HG02763 (cell line): Measurements from ENCODE around the gene EXOSC9.
A peak's percentile ranks its signal among the peaks of the same experiment; 100 is the strongest.
"Not testable (repeated sequence)": the region's sequence is repeated elsewhere in the genome, so short reads cannot be mapped to it uniquely, and the experiment has no call there.

Experiments
- ATAC-seq: cut with Tn5 transposase; IDR thresholded peaks from one replicate; pipeline ENCODE4 v1.9.1; 2021; ENCODE audit warnings: mild to moderate bottlenecking, moderate library complexity; ENCODE audit not compliant: unreplicated experiment

The EXOSC9 gene, protein sequence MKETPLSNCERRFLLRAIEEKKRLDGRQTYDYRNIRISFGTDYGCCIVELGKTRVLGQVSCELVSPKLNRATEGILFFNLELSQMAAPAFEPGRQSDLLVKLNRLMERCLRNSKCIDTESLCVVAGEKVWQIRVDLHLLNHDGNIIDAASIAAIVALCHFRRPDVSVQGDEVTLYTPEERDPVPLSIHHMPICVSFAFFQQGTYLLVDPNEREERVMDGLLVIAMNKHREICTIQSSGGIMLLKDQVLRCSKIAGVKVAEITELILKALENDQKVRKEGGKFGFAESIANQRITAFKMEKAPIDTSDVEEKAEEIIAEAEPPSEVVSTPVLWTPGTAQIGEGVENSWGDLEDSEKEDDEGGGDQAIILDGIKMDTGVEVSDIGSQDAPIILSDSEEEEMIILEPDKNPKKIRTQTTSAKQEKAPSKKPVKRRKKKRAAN

GRCh38 chr4:121800961-121801714, at the start of gene EXOSC9:
TSS of gene EXOSC9 (plus strand) at chr4:121801323. CDS start at chr4:121801425, 102 bp downstream.
- ATAC-seq: peak; percentile 77

DNA sequence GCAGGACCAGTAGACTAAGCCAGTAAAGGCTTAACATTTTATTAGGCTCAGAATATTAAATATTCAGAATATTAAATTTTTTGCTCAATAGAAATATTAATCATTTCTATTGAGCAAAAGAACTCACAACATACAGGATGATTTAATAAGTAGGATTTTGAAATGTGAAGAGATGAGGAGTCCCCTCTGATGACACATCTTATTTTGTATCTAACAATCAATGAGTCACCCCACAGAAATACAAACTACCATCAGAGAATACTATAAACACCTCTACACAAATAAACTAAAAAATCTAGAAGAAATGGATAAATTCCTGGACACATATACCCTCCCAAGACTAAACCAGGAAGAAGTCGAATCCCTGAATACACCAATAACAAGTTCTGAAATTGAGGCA, 49.0 kb upstream of the EXOSC9 start:
- not testable (repeated sequence) for ATAC-seq

DNA sequence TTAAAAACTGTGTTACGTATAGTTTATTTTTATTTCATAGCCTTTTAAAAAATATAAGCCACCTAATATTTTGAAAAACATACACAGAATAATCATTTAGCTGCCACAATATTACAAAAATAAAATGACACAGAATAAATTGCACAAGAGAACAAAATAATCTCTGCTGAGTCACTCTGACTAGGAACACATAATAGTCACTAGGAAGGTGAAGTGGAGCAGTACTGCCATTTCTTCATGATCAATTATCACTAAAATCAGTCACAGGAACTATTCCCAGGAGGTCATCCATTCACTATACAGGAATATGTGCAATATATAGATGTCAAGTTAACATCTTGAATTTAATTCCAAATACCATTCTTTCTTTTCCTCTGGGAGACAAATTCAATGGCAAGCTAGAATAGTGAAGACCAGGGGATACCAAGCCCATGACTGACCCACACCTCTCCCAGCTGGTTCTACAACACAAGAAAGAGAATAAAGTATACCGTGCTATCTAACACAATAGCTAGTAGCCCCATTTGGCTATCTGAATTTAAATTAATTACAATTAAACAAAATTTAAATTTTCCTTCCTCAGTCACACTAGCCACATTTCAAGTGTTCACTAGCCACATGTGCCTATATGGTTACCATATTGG, 42.1 kb upstream of the EXOSC9 start:
- ATAC-seq: no peak

DNA sequence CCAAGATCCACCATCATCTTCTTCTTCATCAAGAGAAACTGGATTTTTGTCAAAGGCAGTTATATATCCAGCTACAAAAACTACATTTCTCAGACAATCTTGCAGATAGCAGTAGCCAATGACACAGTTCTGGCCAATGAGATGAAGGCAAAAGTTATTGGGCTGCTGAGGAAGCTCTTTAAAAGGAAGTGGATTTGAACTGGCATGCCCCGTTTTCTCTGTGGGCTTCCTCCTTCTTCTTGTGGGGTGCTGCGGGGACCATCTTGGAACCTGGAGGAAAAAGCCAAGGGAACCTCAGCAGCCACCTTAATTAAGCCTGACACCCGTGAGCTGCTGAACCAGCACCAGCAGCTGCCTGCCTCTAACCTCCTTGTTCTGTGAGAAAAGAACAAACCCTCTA, 40.9 kb upstream of the EXOSC9 start:
- no peak for ATAC-seq

DNA sequence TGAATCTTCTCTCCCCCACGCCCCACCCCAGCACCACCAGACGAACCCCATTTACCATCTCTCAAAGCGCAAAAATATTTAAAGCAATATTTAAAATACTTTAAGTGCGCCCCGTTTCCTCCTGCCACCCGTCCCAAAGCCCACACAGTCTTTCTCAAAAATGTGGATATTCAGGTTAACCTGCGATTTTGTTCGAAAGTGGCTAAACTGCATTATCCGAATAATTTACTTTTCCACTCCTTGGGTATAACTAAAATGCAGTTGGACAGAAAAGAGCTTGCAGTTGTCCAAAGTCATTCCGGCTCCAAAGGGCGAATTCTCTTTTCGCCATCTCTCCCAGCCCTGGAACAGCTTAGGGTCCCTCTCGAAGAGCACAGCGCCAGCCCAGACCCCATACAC, 36.8 kb upstream of the EXOSC9 start:
- ATAC-seq: no peak

DNA sequence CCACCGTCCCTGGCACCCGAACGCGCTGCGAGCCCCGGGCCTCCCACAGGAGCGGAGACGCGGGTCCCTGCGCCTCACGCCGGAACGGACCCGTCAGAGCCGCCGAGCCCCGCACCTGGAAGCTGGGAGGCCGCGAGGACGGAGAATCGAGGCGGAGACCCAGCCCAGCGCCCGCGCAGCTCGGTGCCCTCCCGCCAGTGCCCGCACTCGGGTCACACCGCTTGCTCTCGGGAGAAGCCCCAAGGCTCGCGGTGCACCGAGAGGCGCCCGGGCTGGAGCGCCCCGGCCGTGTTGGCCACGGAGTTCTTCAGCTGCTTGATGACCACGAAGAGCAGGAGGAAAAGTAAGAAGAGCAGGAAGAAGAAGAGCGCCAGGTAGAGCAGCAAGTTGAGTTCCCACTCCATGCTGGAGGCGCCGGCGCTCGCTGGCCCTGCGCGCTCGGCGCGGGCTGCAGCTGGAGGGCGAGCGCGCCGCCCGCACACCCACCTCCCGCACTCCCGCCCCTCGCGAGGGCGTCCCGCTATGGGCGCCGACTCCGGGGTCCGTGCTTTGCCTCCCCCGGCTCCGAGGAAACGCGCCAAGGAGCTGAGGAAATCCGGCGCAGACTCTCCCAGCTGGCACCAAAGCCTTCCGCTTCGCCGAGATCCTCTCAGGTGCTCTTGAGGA, 36.3 kb upstream of the EXOSC9 start, which contains the start of gene SMIM43:
Gene SMIM43, minus strand, starts transcription at position 463 of the 666 bp plus-strand sequence. Its CDS starts 59 bp downstream, at position 404.
- ATAC-seq: no peak

DNA sequence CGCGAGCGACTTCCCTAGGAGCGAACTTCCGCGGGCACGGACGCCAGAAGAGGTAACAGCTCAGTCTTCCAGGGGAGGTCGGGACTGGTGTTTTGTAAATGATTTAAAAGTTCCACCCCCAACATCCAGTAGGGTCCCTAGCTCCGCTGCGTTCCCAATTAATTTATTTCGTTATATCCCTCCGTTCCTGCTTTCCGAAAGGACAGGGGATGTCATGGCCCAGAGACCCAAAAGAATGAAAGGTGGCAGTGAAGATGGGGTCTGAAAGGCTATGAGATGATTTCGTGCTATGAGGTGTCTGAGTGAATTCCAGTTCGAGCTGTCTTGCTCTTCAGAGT, 35.8 kb upstream of the EXOSC9 start:
- ATAC-seq: no peak

- ATAC-seq: no peak
Observed at GRCh38 chr4:121765971-121766538, 35.1 kb upstream of the EXOSC9 start.

DNA sequence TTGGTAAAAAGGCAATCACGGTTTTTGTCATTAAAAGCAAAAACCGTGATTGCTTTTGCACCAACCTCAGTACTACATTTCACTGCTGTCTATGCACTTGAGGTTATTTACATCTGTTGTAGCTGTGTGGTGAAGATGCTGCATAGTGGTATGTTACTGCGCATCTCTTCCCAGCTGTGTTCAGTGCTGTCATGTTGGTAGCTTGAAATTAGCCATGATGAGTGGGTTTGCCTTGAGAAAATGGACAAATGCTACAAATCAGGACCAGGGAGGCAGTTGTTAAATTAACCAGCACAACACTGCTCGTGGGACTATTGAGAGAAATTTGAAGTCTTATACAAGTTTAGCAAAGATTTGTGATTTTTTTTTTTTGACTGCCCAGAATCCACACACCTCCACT, 34.0 kb upstream of the EXOSC9 start:
- ATAC-seq: no peak

DNA sequence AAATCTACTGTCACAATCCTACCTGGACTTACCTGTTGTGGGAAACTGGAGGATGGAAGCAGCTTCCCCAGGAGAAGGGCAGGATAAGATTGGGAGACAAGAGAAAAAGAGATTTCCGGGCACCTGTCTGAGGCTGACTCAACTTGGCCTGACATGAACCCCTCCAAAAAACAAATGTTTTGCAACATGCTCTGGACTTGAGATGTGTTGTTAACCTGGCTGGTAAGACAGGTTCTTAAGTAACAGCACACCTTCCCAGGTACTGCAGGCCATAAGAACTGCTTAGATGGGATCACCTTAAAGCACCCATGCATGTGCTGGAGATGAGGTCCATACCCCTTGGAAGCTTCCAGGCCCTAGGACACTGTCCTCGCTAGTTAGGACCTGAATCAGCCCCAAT, 31.8 kb upstream of the EXOSC9 start:
- no peak for ATAC-seq

GRCh38 chr4:121771869-121772268, 29.3 kb upstream of the EXOSC9 start:
- ATAC-seq: no peak

- ATAC-seq: no peak
Observed at GRCh38 chr4:121773883-121774282, 27.2 kb upstream of the EXOSC9 start.

DNA sequence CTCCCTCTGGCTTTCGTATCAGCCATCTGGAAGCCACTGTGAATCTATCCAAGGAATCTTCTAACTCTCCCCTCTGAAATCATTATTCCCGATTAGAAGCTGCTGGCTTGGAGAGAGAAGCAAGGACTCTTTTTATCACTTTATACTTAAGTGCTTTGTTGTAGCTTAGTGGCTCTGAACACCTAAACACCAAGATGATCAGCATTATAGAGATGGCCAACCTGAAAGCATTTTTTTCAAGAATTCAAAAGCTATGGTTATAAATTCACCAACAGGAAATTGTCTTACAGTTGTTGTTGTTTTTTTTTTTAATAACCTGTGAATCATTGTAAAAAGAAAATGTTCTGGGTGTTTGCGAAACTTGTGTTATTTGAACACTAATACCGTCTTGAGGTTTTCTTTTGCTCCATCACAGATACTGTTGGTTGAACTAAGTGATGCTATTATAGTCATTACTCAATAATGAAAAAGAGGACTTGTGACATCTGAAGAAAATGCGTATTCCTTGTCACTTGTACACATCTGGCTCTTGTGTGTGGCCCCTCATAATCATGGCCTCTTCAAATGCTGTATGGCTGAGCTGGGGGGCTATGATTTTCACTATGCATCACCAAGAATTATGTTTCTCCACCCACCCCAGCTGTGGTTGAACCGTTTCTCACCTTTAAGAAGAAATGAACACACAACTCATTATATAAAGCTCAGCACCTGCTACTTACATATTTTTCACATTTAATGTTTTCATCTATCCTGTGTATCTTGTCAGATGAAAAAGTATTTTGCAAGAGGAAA, 24.3 kb upstream of the EXOSC9 start:
- ATAC-seq: no peak

- ATAC-seq: no peak
Observed at GRCh38 chr4:121777625-121778024, 23.5 kb upstream of the EXOSC9 start.

DNA sequence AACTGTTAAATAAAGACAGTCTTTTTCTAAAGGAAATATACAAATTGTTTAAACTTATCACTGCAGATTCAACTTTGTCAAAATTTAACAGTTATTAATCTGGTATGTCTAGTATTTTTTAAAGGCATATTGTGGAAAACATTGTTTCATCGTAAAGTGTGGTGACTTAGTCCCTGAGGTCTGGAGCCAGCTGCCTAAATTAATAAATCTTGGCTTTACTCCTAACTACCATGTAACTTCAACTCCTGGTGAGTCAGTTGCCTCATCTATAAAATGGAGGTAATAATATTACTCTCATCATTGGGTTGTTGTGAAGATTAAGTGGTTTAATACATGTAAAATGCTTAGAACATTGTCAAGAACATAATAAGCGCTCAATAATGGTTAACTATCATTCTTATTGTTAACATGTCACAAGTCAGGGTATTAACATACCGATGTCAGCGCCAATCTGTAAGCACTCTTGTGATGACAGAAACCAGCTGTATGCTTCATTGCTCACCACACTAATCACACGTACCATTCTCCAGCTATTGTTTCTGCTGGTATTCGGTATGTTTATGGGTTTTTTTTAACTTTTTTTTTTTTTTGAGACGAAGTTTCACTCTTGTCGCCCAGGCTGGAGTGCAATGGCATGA, 22.0 kb upstream of the EXOSC9 start:
- no peak for ATAC-seq

DNA sequence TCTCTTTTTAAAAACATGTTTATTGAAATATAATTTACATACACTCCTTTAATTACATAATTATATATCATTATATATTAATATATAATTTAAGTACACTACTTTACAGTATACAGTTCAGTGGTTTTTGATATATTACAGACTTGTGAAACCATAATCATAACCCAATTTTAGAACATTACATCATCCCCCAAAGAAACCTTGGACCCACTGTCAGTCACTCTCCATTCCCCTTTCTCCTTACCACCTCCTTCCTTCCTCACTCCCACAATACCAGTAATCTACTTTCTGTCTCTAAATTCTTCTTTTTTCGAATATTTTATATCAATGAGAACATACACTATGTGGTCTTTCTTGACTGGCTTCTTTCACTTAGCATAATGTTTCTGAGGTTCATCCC, 17.9 kb upstream of the EXOSC9 start:
- ATAC-seq: no peak

- no peak for ATAC-seq
Observed at GRCh38 chr4:121784401-121784800, 16.7 kb upstream of the EXOSC9 start.

GRCh38 chr4:121784975-121785374, 16.1 kb upstream of the EXOSC9 start:
- no peak for ATAC-seq

DNA sequence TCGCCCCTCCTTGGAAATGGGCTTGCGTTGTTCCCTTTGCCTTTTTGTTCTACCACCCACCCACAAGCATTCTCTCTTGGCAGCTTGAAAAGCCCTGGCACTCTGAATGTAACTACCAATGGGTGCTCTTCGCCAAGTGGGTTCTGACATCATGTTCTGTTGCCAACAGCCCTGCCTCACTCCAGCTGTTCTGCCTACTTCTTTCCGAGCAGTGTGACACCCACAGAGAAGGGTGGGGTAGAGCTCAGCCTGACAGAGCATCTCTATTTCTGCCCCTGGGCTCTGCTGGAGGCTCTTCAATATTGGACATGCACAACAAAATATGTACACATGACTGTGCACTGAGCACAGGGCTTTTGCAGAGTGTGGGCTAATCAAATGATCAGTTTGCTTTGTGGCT, 15.6 kb upstream of the EXOSC9 start:
- ATAC-seq: no peak

GRCh38 chr4:121786221-121786620, 14.9 kb upstream of the EXOSC9 start:
- ATAC-seq: no peak
